GOT3 (cell line): Measurements from ENCODE around the gene POMGNT2.

Experiments
- DNase-seq: peaks from one replicate; lab custom pipeline; 2025; ENCODE audit warnings: mixed read lengths; lab: John Stamatoyannopoulos, UW

POMGNT2 gene

DNA sequence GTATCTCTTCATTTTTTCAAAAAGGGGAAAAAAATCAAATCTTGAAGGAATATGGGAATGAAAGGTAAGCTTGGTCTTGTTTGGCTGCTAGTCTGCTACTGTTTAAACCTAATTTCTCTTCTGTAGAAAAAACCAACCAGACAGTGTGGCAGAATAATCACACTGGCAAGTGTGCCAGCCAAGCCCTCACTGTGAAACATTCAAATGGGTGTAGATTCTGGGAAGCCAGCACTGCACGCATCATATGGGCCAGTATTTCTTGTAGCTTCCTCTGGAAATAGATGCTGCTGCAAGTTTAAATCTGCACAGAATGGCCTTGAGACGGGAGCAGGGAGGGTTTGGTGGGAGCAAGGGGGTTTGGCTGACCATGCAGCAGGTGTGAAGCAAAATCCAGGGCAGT, 62.1 kb downstream of the POMGNT2 start:
- DNase-seq = no peak

DNA sequence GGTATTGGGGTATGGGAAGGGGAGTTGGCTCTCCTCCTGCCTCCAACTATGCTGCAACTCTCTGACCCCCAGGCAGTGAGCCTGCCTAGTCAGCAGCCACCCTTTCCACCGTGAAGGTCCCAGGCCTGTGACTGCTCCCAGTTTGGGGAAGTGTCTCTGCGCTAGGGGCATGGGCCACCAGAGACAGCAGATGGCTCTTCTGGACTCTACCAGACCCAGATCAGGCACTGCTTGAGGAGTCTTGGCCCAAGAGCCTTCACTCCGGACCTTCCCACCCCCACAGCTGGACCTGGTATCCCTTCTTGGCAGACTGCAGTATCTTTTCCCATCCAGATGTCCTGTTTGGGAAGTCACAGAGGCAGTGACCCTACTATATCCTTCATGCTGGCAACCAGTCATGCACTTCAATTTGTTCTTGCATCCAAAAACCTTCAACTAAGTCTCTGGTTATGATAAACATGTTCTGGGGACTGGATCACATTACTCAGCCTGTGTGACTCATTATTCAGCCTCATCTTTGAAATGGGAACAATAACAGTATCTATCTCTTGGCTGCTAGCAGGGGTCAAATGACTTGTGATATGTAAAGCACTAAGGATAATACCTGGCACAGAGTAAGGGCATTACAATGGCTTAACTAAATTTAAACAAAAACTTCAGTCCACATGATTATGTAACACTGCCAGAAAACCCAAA, 62.7 kb downstream of the POMGNT2 start:
- no peak for DNase-seq

DNA sequence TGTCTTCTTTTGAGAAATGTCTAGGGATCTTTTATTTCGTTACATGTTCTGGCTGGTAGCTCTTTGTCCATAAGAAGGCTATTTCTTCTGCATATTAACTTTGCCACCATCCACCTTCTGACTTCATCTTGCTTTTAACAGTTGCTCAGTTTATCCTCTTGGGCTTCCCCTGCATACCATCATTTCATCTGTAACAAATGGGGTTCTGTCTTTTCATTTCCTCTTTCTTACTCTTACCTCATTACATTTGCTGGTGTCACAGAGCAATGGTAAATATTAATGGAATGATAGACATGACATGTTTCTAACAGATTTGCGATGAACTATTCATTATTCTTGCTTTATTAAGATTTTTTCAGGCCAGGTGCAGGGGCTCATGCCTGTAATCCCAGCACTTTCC, 64.4 kb downstream of the POMGNT2 start:
- no peak for DNase-seq

DNA sequence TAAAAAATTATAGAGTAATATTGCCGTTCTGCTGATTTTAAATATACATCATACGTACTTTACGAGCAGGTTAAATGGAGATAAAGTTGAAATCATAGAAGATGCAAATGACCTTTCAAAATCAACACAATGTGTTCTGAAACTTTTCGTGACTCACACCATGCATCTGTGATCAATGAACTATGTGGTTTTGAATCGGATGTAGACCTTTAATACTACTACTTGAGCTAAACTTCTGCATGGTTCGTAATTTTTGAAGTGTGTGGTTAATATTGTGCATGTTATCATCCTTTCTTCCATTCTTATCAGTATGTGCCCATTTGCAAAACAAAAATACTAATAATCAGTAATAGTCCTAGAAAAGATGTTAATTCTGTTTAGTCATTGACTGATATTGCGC, 67.9 kb downstream of the POMGNT2 start:
- DNase-seq = no peak

DNA sequence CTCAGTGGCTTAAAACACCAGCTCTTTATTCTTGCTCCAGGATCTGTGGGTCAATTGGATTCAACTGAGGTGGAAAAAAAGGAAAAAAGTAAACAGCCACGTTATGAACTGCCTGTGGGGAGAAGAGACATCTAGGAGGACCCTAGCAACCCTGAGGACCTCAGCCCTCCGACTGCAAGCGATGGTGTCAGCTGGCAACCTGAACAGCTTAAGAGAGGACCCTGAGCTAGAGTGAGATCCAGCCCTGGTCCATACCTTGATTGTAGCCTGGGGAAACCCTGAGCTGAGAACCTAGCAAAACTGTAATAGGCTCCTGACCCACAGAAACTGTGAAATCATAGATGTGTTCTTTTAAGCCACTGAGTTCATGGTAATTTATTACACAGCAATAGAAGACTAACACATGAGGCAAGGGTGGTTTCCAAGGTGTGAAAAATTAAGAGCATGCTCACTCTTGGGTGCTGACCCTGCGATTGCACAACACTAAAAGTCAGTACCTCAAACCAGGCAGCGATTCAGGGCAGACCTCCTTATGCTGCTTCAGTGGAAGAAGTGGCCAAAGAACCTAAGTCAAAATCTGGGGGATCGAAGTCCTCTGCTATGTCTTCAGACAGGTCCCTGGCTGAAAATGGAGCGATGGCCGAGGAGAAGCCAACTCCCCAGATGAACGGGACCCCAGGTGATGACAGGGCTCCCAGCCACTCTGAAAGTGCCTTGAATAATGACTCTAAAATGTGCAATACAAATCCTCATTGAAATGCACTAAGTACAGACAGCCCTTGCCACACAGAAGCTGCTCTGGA, 69.1 kb downstream of the POMGNT2 start:
- no peak for DNase-seq

DNA sequence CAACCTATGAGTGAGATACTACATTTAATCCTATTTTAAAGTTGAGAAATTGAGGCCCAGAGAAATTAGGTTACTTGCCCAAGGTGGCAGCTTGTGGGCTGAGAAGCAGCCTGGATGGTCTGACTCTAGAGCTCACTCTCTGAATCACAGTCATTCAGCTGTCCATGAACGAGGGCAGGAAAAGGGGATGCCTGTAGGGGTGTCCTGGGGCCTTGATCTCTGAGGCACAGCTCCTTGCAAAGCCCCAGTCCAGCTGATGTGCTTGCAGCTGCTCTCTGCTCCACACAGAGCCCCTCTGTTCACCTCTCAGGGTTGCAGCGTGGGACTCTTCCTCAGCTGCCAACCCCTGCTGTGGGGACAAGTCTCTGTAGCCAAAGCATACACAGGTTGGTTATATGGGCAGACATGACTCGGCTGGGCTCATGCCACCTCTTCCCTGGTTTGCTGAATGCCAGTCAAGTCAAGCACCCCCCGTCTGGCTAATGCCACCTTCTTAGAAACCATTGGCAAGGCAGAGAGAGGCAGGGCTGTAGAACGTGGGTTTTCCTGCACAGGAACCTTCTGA, 70.0 kb downstream of the POMGNT2 start:
- no peak for DNase-seq

DNA sequence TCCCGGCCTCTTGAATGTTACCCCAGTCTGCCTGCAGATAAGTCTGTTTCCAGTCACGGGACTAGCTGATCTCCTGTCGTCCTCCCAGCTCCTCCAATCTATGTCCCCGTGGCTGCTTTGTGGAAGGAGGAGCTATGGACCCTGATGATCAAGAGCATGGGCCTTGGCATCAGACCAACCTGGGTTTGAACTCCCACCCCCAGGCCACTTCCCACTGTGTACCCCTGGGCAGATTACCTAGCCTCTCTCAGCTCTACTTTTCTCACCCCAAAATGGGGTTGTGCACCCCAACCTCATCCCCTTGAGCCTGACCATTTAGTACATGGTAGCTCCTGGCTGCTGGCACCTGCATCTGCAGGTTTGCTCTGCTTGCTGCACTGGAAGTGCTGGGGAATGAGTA, 71.0 kb downstream of the POMGNT2 start:
- DNase-seq = no peak

DNA sequence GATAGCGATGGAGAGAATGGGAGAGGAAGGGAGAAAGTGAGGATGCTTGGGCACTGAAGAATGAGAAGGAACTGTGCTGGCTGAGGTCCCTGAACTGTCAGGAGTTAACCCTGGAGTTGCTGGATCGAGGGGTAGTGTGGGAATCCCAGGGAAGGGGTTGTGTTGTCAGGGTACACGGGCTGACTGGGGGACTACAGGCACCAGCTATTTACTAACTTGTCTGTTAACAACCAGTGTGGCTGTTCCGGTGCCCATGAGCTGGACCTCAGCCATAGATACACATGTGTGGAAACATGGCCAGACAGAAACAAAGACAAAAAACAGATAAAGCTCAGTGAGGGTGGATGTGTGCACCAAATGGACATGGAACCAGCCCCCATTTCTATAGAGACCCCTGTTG, 71.7 kb downstream of the POMGNT2 start:
- no peak for DNase-seq

DNA sequence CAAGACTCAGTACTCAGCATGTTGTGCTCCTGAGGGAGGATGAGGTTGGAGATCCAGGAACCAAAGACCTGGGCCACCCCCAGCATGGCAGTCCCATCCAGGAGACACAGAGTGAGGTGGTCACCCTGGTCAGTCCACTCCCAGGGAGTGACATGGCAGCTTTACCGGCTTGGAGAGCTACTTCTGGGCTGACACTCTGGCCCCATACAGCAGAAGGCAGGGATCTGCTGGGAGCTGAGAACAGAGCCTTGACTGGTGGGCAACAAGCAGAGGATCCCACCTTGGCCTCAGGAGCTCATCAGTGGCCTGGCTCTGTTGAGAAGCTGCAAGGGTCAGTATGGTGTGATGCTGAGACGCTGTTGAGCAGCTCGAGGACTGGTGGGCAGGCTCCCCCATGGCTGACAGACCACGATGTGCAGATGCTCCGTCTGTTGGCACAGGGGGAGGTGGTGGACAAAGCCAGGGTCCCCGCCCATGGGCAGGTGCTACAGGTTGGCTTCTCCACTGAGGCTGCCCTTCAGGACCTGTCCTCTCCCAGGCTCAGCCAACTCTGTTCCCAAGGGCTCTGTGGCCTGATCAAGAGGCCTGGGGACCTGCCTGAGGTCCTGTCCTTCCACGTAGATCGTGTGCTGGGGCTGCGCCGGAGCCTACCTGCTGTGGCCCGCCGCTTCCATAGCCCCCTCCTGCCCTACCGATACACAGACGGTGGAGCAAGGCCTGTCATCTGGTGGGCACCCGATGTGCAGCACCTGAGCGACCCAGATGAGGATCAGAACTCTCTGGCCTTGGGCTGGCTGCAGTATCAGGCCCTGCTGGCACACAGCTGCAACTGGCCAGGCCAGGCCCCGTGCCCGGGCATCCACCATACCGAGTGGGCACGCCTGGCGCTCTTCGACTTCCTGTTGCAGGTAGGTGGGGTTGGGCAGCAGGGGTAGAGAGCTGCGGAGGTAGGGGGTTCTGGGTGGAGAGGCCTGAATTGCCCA, 72.9 kb downstream of the POMGNT2 start:
- no peak for DNase-seq

DNA sequence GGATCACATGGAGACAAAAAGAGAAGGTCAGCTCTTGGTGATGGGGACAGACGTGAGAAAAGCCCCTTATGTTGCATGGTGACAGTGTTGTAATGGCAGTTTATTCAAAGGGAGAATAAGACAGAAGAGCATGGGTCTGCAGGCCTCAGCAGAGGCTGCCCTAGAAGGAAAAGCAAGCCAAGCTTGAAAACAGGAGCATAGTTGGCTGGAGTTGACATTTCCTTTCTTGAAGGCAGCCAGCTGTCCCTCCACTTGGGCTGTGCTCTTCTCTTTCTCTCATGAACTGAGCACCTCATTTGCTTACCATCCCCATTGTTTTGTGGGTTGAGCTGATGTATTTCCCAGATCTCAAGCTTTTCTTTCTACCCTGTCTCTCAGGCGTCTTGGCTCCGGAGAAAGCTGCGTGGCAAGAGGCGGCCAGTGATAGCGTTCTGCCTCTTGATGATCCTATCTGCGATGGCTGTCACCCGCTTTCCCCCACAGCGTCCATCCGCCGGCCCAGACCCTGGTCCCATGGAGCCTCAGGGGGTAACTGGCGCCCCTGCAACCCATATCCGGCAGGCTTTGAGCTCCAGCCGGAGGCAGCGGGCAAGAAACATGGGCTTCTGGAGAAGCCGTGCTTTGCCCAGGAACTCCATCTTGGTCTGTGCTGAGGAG, 73.9 kb downstream of the POMGNT2 start:
- no peak for DNase-seq

DNA sequence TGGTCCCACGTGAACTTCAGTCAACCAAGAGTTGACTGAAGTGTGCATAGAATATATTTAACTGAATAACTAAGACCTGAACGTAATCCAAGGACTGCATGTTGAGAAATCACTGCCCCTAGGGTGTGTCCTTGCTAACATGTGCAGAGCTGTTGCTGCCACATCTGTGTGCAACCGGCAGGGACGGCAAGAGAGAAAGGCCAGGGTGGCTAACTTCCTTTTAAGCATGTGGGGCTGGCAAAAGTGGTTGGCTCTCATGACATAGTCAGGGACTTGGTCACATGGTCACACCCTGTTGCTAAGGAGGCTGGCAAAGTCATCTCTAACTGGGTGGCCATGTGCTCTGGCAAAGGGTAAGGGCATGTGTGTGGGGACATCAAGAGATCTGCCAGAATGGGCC, 74.4 kb downstream of the POMGNT2 start:
- DNase-seq = no peak

DNA sequence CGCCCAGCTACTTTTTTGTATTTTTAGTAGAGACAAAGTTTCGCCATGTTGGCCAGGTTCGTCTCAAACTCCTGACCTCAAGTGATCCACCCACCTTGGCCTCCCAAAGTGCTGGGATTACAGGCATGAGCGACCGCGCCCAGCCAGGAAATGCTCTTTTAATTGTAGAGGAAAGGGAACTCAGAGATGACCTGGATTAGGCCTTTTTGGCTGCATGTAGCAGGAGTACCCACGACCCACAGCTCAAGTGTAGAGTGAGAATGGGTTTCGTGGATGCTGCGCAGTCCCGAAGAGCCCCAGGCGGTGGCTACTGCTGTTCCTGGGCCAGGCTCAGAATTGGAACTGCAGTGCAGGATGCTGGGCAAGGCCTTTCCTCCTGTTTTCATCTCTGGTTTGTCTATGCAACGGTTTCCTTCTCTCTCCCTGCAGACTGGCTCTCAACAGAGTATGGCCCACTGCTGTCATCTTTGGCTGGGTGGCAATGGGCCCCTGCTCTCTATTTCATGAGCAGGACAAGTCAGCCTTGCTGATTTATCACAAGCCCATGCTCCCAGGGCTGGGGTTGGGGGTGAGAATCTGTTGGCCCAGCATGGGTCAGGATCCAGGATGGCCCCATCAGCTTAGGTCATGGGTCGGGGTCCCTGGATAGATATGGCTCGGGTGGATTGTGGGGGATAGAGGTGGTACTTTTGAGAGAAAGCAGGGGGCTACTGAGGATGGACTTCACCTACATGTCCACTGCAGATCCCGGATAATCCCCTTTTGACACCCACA, 75.5 kb downstream of the POMGNT2 start:
- DNase-seq = no peak
